Activated naive CD4-positive, alpha-beta T cell treated with anti-CD3 and anti-CD28 coated beads, Interleukin-2, amount 50 U/mL, for 24 hours (primary cell): ENCODE data around the gene UTS2R.

Experiments used
- H3K27ac Mint-ChIP-seq: one replicate; pipeline ENCODE4 v1.8.0; 2021; ENCODE audit warnings: mild to moderate bottlenecking, mixed read lengths
- H3K27me3 Mint-ChIP-seq: one replicate; pipeline ENCODE4 v1.8.0; 2021; ENCODE audit warnings: mixed read lengths
- H3K36me3 Mint-ChIP-seq: one replicate; pipeline ENCODE4 v1.8.0; 2021; ENCODE audit warnings: mixed read lengths
- H3K4me1 Mint-ChIP-seq: one replicate; pipeline ENCODE4 v1.8.0; 2021; ENCODE audit warnings: mixed read lengths
- H3K4me3 Mint-ChIP-seq: one replicate; pipeline ENCODE4 v1.8.0; 2021; ENCODE audit warnings: mild to moderate bottlenecking, mixed read lengths
- H3K9me3 Mint-ChIP-seq: one replicate; pipeline ENCODE4 v1.8.0; 2021; ENCODE audit warnings: mixed read lengths

Gene UTS2R

GRCh38 chr17:82386881-82387704 is 15.5 kb downstream of the UTS2R start:
- H3K4me3 Mint-ChIP-seq, result no peak overlapping the region
- H3K27ac Mint-ChIP-seq, result no peak overlapping the region

GRCh38 chr17:82387705-82388106 is 16.1 kb downstream of the UTS2R start:
- Mint-ChIP-seq H3K4me1 (peaks cover 6% of the 10 kb centered on the region), H3K27ac (no peak overlapping the region), H3K9me3 (no peaks in the 10 kb centered on the region), H3K4me3 (no peak overlapping the region), H3K27me3 (peaks cover 3% of the 10 kb centered on the region), H3K36me3 (no peaks in the 10 kb centered on the region)

More at GRCh38 chr17:82386881-82387704, 15.5 kb downstream of the UTS2R start:
- Mint-ChIP-seq H3K4me1 (peaks cover 6% of the 10 kb centered on the region), H3K36me3 (no peaks in the 10 kb centered on the region), H3K27me3 (peaks cover 3% of the 10 kb centered on the region), H3K9me3 (no peaks in the 10 kb centered on the region)

- Mint-ChIP-seq H3K4me1 (peaks cover 6% of the 10 kb centered on the region), H3K36me3 (no peaks in the 10 kb centered on the region), H3K4me3 (no peak overlapping the region), H3K27ac (no peak overlapping the region), H3K9me3 (no peaks in the 10 kb centered on the region), H3K27me3 (peaks cover 3% of the 10 kb centered on the region)
Observed at GRCh38 chr17:82388223-82388921, 16.8 kb downstream of the UTS2R start.

- Mint-ChIP-seq H3K27me3 (peaks cover 1% of the 10 kb centered on the region), H3K4me3 (no peak overlapping the region), H3K4me1 (peaks cover 6% of the 10 kb centered on the region), H3K27ac (no peak overlapping the region), H3K36me3 (no peaks in the 10 kb centered on the region), H3K9me3 (no peaks in the 10 kb centered on the region)
Observed at GRCh38 chr17:82388922-82389283, 17.3 kb downstream of the UTS2R start.

GRCh38 chr17:82389379-82389778 is 17.8 kb downstream of the UTS2R start:
- Mint-ChIP-seq H3K4me3 (no peak overlapping the region), H3K9me3 (no peaks in the 10 kb centered on the region), H3K27me3 (peaks cover 1% of the 10 kb centered on the region), H3K36me3 (no peaks in the 10 kb centered on the region), H3K4me1 (peaks cover 6% of the 10 kb centered on the region), H3K27ac (no peak overlapping the region)

- Mint-ChIP-seq H3K27me3 (peaks cover 1% of the 10 kb centered on the region), H3K36me3 (no peaks in the 10 kb centered on the region)
Observed at GRCh38 chr17:82390015-82390859, 18.7 kb downstream of the UTS2R start.

GRCh38 chr17:82390860-82391435 is 19.4 kb downstream of the UTS2R start:
- H3K9me3 Mint-ChIP-seq, result no peaks in the 10 kb centered on the region
- peaks cover 6% of the 10 kb centered on the region for H3K4me1 Mint-ChIP-seq
- peak overlapping the region; percentile 41 for H3K27ac Mint-ChIP-seq
- no peak overlapping the region for H3K4me3 Mint-ChIP-seq
- H3K36me3 Mint-ChIP-seq, result no peaks in the 10 kb centered on the region
- peaks cover 1% of the 10 kb centered on the region for H3K27me3 Mint-ChIP-seq

More at GRCh38 chr17:82390015-82390859, 18.7 kb downstream of the UTS2R start:
- Mint-ChIP-seq H3K4me3 (no peak overlapping the region), H3K4me1 (peaks cover 6% of the 10 kb centered on the region), H3K27ac (no peak overlapping the region), H3K9me3 (no peaks in the 10 kb centered on the region)

- Mint-ChIP-seq H3K27ac (no peak overlapping the region), H3K4me3 (no peak overlapping the region), H3K9me3 (no peaks in the 10 kb centered on the region), H3K36me3 (no peaks in the 10 kb centered on the region), H3K4me1 (peaks cover 6% of the 10 kb centered on the region), H3K27me3 (peaks cover 1% of the 10 kb centered on the region)
Observed at GRCh38 chr17:82391496-82392066, 20.0 kb downstream of the UTS2R start.

- Mint-ChIP-seq H3K4me3 (no peak overlapping the region), H3K27ac (no peak overlapping the region), H3K4me1 (peaks cover 5% of the 10 kb centered on the region), H3K36me3 (no peaks in the 10 kb centered on the region), H3K9me3 (no peaks in the 10 kb centered on the region), H3K27me3 (peaks cover 1% of the 10 kb centered on the region)
Observed at GRCh38 chr17:82392209-82392920, 20.8 kb downstream of the UTS2R start.

GRCh38 chr17:82392941-82393340 is 21.4 kb downstream of the UTS2R start:
- Mint-ChIP-seq H3K9me3 (no peaks in the 10 kb centered on the region), H3K27ac (no peak overlapping the region), H3K4me3 (no peak overlapping the region), H3K4me1 (no peaks in the 10 kb centered on the region), H3K36me3 (no peaks in the 10 kb centered on the region), H3K27me3 (no peaks in the 10 kb centered on the region)

- H3K36me3 Mint-ChIP-seq, result no peaks in the 10 kb centered on the region
- H3K27ac Mint-ChIP-seq, result no peak overlapping the region
- H3K27me3 Mint-ChIP-seq, result no peaks in the 10 kb centered on the region
- no peaks in the 10 kb centered on the region for H3K4me1 Mint-ChIP-seq
- no peaks in the 10 kb centered on the region for H3K9me3 Mint-ChIP-seq
- H3K4me3 Mint-ChIP-seq, result no peak overlapping the region
Observed at GRCh38 chr17:82394278-82394677, 22.7 kb downstream of the UTS2R start.

- peaks cover 2% of the 10 kb centered on the region for H3K36me3 Mint-ChIP-seq
- no peaks in the 10 kb centered on the region for H3K27me3 Mint-ChIP-seq
- no peak overlapping the region for H3K27ac Mint-ChIP-seq
- H3K9me3 Mint-ChIP-seq, result no peaks in the 10 kb centered on the region
- no peak overlapping the region for H3K4me3 Mint-ChIP-seq
- H3K4me1 Mint-ChIP-seq, result peaks cover 11% of the 10 kb centered on the region
Observed at GRCh38 chr17:82396601-82397435, 25.3 kb downstream of the UTS2R start.

GRCh38 chr17:82397449-82398335 is 26.1 kb downstream of the UTS2R start:
- peaks cover 13% of the 10 kb centered on the region for H3K4me1 Mint-ChIP-seq
- peaks cover 2% of the 10 kb centered on the region for H3K36me3 Mint-ChIP-seq
- H3K4me3 Mint-ChIP-seq, result no peak overlapping the region
- no peaks in the 10 kb centered on the region for H3K27me3 Mint-ChIP-seq
- no peaks in the 10 kb centered on the region for H3K9me3 Mint-ChIP-seq
- H3K27ac Mint-ChIP-seq, result no peak overlapping the region
